Activated T-cell treated with anti-CD3 and anti-CD28 coated beads, Interleukin-2, amount 50 U/mL, for 24 hours (primary cell): ENCODE data around the gene F8.
"Not testable (repeated sequence)": the region's sequence is repeated elsewhere in the genome, so short reads cannot be mapped to it uniquely, and the experiment has no call there.

Experiments used
- DNase-seq: peaks from one replicate; pipeline ENCODE4 v3.0.0-alpha.2; 2020
- H3K27ac Mint-ChIP-seq: 2 replicates; pipeline ENCODE4 v1.8.0; 2020; ENCODE audit warnings: mild to moderate bottlenecking, mixed read lengths
- H3K27me3 Mint-ChIP-seq: 2 replicates; pipeline ENCODE4 v1.8.0; 2020; ENCODE audit warnings: mixed read lengths
- H3K36me3 Mint-ChIP-seq: 2 replicates; pipeline ENCODE4 v1.8.0; 2020; ENCODE audit warnings: low read depth, mixed read lengths
- H3K4me1 Mint-ChIP-seq: 2 replicates; pipeline ENCODE4 v1.8.0; 2020; ENCODE audit warnings: low read depth, mixed read lengths
- H3K4me3 Mint-ChIP-seq: 2 replicates; pipeline ENCODE4 v1.8.0; 2020; ENCODE audit warnings: mild to moderate bottlenecking, moderate library complexity, mixed read lengths
- H3K9me3 Mint-ChIP-seq: 2 replicates; pipeline ENCODE4 v1.8.0; 2020; ENCODE audit warnings: mixed read lengths

F8 gene

DNA sequence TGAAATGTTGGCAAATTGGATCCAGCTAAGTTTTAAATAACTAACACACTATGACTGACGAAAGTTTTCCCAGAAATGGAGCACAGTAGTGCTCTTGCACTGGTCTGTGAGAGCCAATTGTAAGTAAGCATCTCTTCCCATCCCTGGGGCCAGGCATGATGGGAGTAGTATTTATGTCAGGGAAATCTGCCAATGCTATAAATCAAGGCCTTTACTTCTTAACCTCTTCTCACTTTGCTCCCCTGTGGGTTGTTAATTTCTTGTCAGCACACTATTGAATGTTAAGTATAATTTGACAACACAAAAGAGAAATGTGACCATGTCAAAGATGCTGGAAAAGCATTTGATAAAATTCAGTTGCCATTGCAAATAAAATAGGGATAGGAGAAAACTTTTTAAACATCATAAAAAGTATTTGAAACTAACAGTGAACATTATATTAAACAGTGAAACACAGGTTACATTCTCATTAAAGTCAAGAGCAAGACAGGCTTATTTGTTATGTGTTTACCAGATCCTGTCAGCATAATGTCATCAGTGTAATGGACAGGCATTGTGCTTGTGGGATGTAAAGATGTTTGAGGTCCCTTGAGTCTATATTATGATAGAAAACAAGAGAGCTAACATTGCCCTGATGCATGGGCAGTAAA, 131.4 kb downstream of the F8 start:
- Mint-ChIP-seq H3K36me3 (no peaks in the 10 kb centered on the region), H3K4me1 (peaks cover 11% of the 10 kb centered on the region), H3K4me3 (no peak overlapping the region), H3K27ac (no peak overlapping the region), H3K27me3 (peaks cover 13% of the 10 kb centered on the region), H3K9me3 (no peaks in the 10 kb centered on the region)
- no peak for DNase-seq

DNA sequence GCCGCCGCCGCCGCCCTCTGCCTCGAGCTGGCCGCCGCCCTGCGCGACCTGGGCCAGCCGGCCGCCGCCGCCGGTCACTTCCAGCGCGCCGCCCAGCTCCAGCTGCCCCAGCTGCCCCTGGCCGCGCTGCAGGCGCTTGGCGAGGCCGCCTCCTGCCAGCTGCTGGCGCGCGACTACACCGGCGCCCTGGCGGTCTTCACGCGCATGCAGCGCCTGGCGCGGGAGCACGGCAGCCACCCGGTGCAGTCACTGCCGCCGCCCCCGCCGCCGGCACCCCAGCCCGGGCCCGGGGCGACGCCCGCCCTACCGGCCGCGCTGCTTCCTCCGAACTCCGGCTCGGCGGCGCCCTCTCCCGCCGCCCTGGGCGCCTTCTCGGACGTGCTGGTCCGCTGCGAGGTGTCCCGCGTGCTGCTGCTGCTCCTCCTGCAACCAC, 135.7 kb downstream of the F8 start:
- DNase-seq, H3K36me3 Mint-ChIP-seq, H3K27me3 Mint-ChIP-seq, H3K27ac Mint-ChIP-seq, H3K4me3 Mint-ChIP-seq, H3K4me1 Mint-ChIP-seq, H3K9me3 Mint-ChIP-seq: not testable (repeated sequence)

DNA sequence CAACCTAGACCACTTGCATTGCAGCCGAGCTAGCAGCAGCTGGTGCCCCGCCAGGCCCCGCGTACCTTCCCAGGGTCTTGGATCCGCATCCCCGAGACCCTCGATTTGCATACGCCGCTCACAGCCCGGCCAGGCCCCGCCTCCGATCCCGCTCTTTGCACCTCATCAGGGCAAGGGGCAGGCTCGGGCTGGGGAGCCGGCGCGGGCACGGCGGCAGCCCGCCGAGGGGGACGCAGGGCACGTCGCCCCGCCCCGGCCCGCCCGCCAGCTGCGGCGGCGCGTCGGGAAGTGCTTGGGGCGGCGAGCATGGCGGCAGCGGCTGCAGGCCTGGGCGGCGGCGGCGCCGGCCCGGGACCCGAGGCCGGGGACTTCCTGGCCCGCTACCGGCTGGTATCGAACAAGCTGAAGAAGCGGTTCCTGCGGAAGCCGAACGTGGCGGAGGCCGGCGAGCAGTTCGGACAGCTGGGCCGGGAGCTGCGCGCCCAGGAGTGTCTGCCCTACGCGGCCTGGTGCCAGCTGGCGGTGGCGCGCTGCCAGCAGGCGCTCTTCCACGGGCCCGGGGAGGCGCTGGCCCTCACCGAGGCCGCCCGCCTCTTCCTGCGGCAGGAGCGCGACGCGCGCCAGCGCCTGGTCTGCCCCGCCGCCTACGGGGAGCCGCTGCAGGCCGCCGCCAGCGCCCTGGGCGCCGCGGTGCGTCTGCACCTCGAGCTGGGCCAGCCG, 136.3 kb downstream of the F8 start, which contains the start of gene F8A1:
TSS of gene F8A1 (plus strand) at position 287 of the 720 bp plus-strand sequence. CDS start at position 307, 20 bp downstream.
- DNase-seq, result peak; percentile 58
- H3K4me1 Mint-ChIP-seq, H3K36me3 Mint-ChIP-seq, H3K9me3 Mint-ChIP-seq, H3K27ac Mint-ChIP-seq, H3K4me3 Mint-ChIP-seq, H3K27me3 Mint-ChIP-seq: not testable (repeated sequence)

DNA sequence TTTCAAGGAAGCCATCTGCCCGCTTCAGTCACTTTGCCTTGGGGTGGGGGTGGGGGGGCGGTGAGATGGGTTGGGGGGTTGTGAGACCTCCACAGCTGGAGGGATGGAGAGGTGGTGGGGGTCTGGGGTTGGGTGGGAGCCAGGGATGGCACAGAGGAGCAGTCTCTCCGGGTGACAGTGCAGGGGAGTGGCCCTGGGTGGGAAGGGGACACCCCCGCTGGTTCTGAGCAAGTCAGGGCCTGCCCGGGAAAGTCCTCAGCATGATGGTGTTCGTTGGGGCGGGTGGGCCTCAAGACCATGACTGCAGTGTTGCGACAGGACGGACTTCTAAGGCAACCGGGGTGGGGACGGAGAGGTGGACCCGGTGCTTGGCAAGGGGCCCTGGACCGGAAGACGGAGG, 137.0 kb downstream of the F8 start:
- not testable (repeated sequence) for H3K27me3 Mint-ChIP-seq, H3K4me3 Mint-ChIP-seq, H3K4me1 Mint-ChIP-seq, DNase-seq, H3K36me3 Mint-ChIP-seq, H3K9me3 Mint-ChIP-seq, H3K27ac Mint-ChIP-seq

DNA sequence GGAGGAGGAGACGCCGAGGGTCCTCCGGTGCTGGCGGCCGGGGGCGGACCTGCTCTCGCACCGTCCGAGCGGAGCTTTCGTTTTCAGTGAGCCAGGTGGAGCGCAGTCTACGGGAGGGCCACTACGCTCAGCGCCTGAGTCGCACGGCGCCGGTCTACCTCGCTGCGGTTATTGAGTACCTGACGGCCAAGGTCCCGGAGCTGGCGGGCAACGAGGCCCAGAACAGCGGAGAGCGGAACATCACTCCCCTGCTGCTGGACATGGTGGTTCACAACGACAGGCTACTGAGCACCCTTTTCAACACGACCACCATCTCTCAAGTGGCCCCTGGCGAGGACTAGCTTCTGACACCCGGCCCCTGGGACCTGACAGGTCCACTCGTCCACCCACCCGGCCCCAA, 137.5 kb downstream of the F8 start:
- H3K4me1 Mint-ChIP-seq, H3K27me3 Mint-ChIP-seq, H3K9me3 Mint-ChIP-seq, H3K4me3 Mint-ChIP-seq, H3K27ac Mint-ChIP-seq, H3K36me3 Mint-ChIP-seq, DNase-seq: not testable (repeated sequence)

DNA sequence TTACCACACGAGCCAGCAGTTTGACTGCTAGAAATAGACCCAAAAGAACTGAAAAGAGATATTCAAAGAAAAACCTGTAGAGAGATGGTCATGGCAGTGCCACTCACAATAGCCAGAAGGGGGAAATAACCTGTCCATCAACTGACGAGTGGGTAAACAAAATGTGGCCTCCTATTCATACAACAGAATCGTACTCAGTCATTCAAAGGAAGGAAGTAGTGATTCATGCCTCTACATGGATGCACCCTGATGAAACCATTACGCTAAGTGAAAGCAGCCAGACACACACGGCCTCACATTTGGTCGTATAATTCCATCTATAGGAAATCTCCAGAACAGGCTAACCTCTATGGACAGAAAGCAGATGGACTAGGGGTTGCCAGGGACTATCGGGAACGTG, 138.5 kb downstream of the F8 start:
- H3K4me3 Mint-ChIP-seq, DNase-seq, H3K4me1 Mint-ChIP-seq, H3K27ac Mint-ChIP-seq, H3K9me3 Mint-ChIP-seq, H3K27me3 Mint-ChIP-seq, H3K36me3 Mint-ChIP-seq: not testable (repeated sequence)

DNA sequence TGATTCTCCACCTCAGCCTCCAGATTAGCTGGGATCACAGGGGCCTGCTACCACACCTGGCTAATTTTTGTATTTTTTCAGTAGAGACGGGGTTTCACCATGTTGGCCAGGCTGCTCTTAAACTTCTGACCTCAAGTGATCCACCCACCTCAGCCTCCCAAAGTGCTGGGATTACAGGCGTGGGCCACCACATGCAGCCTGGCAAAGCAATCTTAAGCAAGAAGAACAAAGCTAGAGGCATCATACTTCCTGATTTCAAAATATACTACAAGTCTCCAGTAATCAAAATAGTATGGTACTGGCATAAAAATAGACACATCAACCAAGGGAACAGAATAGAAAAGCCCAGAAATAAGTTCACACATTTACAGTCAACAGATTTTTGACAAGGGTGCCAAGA, 149.2 kb downstream of the F8 start:
- no peak overlapping the region for H3K27ac Mint-ChIP-seq
- DNase-seq, result no peak
- no peaks in the 10 kb centered on the region for H3K4me1 Mint-ChIP-seq
- no peak overlapping the region for H3K4me3 Mint-ChIP-seq
- no peaks in the 10 kb centered on the region for H3K27me3 Mint-ChIP-seq
- H3K9me3 Mint-ChIP-seq, result peaks cover 19% of the 10 kb centered on the region
- H3K36me3 Mint-ChIP-seq, result no peaks in the 10 kb centered on the region

DNA sequence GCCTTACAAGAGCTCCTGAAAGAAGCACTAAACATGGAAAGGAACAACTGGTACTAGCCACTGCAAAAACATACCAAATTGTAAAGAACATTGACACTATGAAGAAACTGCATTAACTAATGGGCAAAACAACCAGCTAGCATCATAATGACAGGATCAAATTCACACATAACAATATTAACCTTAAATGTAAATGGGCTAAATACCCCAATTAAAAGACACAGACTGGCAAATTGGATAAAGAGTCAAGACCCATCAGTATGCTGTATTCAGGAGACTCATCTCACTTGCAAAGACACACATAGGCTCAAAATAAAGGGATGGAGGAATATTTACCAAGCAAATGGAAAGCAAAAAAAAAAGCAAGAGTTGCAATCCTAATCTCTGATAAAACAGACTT, 154.0 kb downstream of the F8 start:
- not testable (repeated sequence) for H3K4me3 Mint-ChIP-seq, H3K27ac Mint-ChIP-seq, H3K36me3 Mint-ChIP-seq, DNase-seq, H3K4me1 Mint-ChIP-seq, H3K27me3 Mint-ChIP-seq
- peaks cover 24% of the 10 kb centered on the region for H3K9me3 Mint-ChIP-seq

DNA sequence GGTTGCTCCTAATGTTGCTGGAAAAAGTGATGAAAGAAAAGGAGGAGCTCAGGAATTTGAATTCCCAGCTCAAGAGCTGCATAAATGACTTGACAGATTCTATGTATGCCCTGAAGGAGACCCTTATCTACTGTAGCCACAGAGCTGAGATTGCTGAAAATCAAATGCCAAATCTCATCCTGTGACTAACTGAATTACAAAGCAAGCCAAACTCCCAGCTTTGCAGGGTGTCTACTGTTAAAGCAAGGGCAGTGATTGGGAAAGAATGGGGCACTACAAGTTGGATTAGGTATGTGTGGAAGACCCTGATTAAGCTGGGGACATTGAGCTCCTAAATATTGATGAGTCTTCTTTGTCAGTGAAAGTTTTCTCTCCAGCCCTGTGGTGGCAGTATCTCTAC, 167.3 kb downstream of the F8 start:
- Mint-ChIP-seq H3K27ac (no peak overlapping the region), H3K4me3 (no peak overlapping the region), H3K9me3 (no peaks in the 10 kb centered on the region), H3K4me1 (no peaks in the 10 kb centered on the region), H3K36me3 (no peaks in the 10 kb centered on the region), H3K27me3 (peaks cover 12% of the 10 kb centered on the region)
- no peak for DNase-seq

DNA sequence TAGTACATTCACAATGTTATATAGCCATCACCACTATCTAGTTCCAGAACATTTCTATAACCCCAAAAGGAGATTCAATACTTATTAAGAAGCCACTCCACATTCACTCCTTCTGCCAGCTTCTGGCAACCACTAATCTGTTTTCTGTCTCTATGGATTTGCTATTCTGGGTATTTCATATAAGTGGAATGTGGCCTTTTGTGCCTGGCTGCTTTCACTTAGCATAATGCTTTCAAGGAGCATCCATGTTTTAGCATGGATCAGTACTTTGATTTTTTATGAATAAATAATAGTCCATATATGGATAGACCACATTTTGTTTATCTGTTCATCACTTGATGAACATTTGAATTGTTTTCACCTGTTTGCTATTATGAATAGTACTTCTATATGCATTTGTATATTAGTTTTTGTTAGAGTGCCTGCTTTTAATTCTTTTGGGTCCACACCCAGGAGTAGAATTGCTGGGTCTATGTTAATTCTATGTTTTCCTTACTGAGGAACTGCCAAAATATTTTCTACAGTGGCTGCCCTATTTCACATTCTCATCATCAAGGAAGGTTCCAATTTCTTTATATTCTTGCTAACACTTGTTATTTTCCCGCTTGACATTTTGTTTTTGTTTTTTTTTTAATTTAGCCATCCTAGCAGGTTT, 171.4 kb downstream of the F8 start:
- Mint-ChIP-seq H3K9me3 (no peaks in the 10 kb centered on the region), H3K36me3 (no peaks in the 10 kb centered on the region), H3K27ac (no peak overlapping the region), H3K27me3 (peaks cover 9% of the 10 kb centered on the region), H3K4me1 (no peaks in the 10 kb centered on the region), H3K4me3 (no peak overlapping the region)
- DNase-seq, result no peak

DNA sequence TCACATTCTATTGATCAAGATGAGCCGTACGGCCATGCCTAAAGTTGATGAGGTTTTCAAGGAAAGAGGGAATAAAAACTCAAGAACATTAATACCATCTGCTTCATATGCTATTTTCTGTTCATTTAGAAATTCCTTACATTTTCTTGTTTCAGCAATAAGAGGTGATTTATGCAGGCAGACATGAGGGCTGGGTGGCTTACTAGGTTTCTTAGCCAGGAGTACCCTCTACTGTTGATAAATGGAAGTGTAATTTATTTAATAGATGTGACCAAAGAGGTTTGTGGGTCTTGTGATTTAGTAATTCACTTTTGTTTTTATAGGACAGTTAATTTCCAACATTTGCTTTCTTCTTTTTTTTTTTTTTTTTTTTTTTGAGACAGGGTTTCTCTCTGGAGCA, 181.7 kb downstream of the F8 start:
- no peaks in the 10 kb centered on the region for H3K4me1 Mint-ChIP-seq
- no peaks in the 10 kb centered on the region for H3K36me3 Mint-ChIP-seq
- H3K27ac Mint-ChIP-seq, result no peak overlapping the region
- no peaks in the 10 kb centered on the region for H3K9me3 Mint-ChIP-seq
- DNase-seq, result no peak
- no peak overlapping the region for H3K4me3 Mint-ChIP-seq
- H3K27me3 Mint-ChIP-seq, result no peaks in the 10 kb centered on the region

DNA sequence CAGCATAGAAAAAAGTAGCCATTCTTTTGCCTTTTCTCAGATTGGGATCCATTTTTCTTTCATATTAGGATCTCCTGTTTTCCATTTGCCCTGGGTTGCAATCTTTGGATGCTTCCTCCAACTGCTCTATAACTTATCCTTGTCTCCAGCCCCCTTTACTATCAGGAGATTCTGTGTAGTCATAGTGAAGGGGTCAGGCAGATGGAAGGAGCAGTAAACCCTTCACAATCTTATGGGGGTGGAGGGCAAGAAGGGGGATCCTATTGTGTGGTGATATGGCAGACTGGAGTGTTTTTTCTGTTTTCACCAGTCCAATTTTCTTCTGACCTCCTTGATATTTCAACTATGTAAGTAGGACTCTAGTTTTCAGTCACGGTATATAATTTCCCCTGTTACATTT, 186.4 kb downstream of the F8 start:
- Mint-ChIP-seq H3K4me3 (no peak overlapping the region), H3K36me3 (no peaks in the 10 kb centered on the region), H3K27me3 (peaks cover 6% of the 10 kb centered on the region), H3K27ac (no peak overlapping the region), H3K4me1 (no peaks in the 10 kb centered on the region), H3K9me3 (no peaks in the 10 kb centered on the region)
- DNase-seq, result no peak

DNA sequence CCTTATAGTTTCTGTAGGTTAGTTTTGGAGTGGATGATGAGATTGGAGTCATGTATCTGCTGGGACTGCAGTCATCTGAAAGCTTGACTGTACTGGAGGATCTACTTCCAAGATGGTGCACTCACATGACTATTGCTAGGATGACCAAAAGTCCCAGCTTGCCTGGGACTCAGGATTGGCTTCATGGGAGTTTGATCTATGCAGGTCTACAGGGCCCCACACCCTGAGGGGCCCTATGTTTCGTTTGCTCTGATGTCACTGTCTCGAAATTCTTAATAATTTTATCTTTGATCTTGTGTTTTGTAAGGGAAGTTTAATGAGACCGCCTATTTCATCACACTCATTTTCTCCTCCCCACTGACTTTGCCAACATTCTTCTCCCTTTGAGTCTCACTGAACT, 188.0 kb downstream of the F8 start, which contains the start of gene SMIM9:
TSS of gene SMIM9 (minus strand) at position 101 of the 400 bp plus-strand sequence. CDS start 3,806 bp downstream, outside the sequence.
- no peak within 1 kb of the TSS for H3K4me3 Mint-ChIP-seq
- no peak within 1 kb of the TSS for H3K27ac Mint-ChIP-seq
- H3K27me3 Mint-ChIP-seq, result peaks cover 13% of the 10 kb centered on the region
- no peaks in the 10 kb centered on the region for H3K4me1 Mint-ChIP-seq
- no peak for DNase-seq
- no peaks in the 10 kb centered on the region for H3K36me3 Mint-ChIP-seq
- H3K9me3 Mint-ChIP-seq, result no peaks in the 10 kb centered on the region

DNA sequence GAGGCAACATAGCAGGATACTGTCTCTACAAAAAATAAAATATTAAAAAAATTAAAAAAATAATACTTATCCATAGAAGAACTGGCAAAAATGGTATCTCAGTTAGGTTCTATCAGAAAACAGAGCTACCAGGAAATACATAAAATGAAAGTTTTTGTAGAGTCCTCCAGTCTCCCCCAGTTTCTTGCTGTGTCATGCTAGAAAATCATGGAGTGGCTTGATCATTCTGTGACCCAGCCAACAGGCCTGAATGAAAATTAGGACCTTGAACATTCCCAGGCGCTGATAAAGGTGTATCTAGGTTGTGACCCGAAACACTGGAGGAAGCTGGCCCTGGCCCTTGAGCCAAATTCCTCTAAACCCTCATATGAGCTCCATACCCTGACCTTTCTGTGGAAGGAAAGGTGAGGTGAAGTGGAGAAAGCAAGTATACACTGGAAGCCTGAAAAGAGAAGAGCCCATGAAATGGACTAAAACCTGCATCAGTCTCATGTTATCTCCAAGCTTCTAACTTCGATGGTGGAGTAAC, 188.7 kb downstream of the F8 start:
- H3K9me3 Mint-ChIP-seq, result no peaks in the 10 kb centered on the region
- no peak overlapping the region for H3K27ac Mint-ChIP-seq
- H3K27me3 Mint-ChIP-seq, result peaks cover 17% of the 10 kb centered on the region
- H3K36me3 Mint-ChIP-seq, result no peaks in the 10 kb centered on the region
- H3K4me1 Mint-ChIP-seq, result no peaks in the 10 kb centered on the region
- no peak overlapping the region for H3K4me3 Mint-ChIP-seq
- DNase-seq, result no peak

DNA sequence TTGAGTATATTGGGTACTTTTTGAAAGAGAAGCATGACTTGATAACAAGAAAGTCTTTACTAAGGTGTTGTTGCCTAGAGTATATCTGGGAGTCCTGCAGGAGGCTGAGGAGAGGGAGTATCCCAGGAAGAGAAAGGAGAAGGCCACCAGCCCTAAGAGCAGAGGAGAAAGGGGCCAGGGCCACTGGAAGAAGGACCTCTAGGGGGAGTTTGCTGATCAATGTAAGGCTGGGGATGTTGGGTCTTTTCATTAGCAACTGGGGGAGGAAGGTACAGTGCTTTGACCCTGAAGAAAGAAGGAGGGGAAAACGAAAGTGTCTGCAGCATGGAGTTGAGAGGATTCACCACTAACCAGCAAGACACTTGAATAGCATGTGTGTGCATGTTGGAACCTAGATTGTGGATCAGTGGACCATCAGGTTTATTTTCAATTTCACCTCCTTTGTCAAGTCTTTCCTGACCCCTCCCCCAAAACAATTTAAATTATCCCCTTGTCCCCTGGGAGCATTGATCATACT, 192.5 kb downstream of the F8 start:
- Mint-ChIP-seq H3K9me3 (no peaks in the 10 kb centered on the region), H3K27ac (no peak overlapping the region), H3K4me1 (peaks cover 10% of the 10 kb centered on the region), H3K36me3 (no peaks in the 10 kb centered on the region), H3K27me3 (peaks cover 17% of the 10 kb centered on the region), H3K4me3 (no peak overlapping the region)
- no peak for DNase-seq
